IMR-90 (cell line): ENCODE measurements around the gene ST7. TPM values are rescaled to one million over a fixed set of nuclear protein-coding genes. Genes with fewer than 3 reads are reported as not detected.

Experiments used
- ATAC-seq: fragments of 200-7000 bp; cut with Tn5 transposase; 2 replicates; pipeline ENCODE4 v1.9.1; 2020; ENCODE audit warnings: low read depth, mild to moderate bottlenecking, moderate library complexity
- BruUV-seq: library from RNA; stranded (reverse); fragments of 400-500 nt; replicated peaks from 2 replicates; lab custom pipeline; 2021; lab: Mats Ljungman, UMichigan
- CTCF ChIA-PET: fragments of 300-600 bp; formaldehyde crosslinking; extraction: SDS; loops from one replicate; lab custom pipeline; 2021; ENCODE audit warnings: antibody characterized with exemption; lab: Yijun Ruan, JAX
- POLR2A ChIA-PET: fragments of 300-600 bp; sonication (Branson Sonifier 250); formaldehyde crosslinking; loops from one replicate; lab custom pipeline; 2022; ENCODE audit warnings: antibody characterized with exemption; ENCODE audit not compliant: unreplicated experiment; lab: Charles Lee
- DNase-seq: peaks from one replicate; pipeline ENCODE4 v3.0.0; 2013
- H2AFZ ChIP-seq: replicated peaks from 2 replicates; pipeline ENCODE3; 2013; ENCODE audit warnings: low read length, mild to moderate bottlenecking; ENCODE audit not compliant: poor library complexity
- H2AK5ac ChIP-seq: 2 replicates; pipeline ENCODE4 v1.6.1; 2013; ENCODE audit warnings: low read depth, low read length, inconsistent platforms
- H2AK9ac ChIP-seq: replicated peaks from 2 replicates; pipeline ENCODE3; 2013; ENCODE audit warnings: mild to moderate bottlenecking, low read depth, low read length, moderate library complexity; ENCODE audit not compliant: poor library complexity
- H2BK120ac ChIP-seq: 2 replicates; pipeline ENCODE4 v1.6.1; 2013; ENCODE audit warnings: low read depth, low read length, inconsistent platforms
- H2BK15ac ChIP-seq: 3 replicates; pipeline ENCODE4 v1.6.1; 2013; ENCODE audit warnings: low read depth, low read length, inconsistent platforms
- H2BK20ac ChIP-seq: 2 replicates; pipeline ENCODE4 v1.6.1; 2013; ENCODE audit warnings: low read depth, mild to moderate bottlenecking, inconsistent platforms, low read length, moderate library complexity
- H2BK5ac ChIP-seq: 2 replicates; pipeline ENCODE4 v1.6.1; 2013; ENCODE audit warnings: mild to moderate bottlenecking, low read depth, low read length, inconsistent platforms; ENCODE audit not compliant: poor library complexity, severe bottlenecking
- H3K14ac ChIP-seq: replicated peaks from 2 replicates; pipeline ENCODE4 v1.6.1; 2013; ENCODE audit warnings: low read depth, low read length, inconsistent platforms
- H3K18ac ChIP-seq: 2 replicates; pipeline ENCODE4 v1.6.1; 2013; ENCODE audit warnings: low read depth, low read length, control low read depth
- H3K23ac ChIP-seq: 2 replicates; pipeline ENCODE4 v1.6.1; 2013; ENCODE audit warnings: low read depth, low read length, inconsistent platforms
- H3K27ac ChIP-seq: 2 replicates; pipeline ENCODE4 v1.5.1; 2013; ENCODE audit warnings: mild to moderate bottlenecking, control low read depth, low read length; ENCODE audit not compliant: insufficient read depth
- H3K27me3 ChIP-seq: 2 replicates; pipeline ENCODE4 v1.6.1; 2013; ENCODE audit warnings: low read length; ENCODE audit not compliant: control insufficient read depth, insufficient read depth
- H3K36me3 ChIP-seq: 2 replicates; pipeline ENCODE4 v1.6.1; 2013; ENCODE audit warnings: low read length, mixed read lengths; ENCODE audit not compliant: control insufficient read depth, insufficient read depth
- H3K4ac ChIP-seq: 2 replicates; pipeline ENCODE4 v1.6.1; 2013; ENCODE audit warnings: low read depth, low read length, inconsistent platforms
- H3K4me1 ChIP-seq: 2 replicates; pipeline ENCODE4 v1.6.1; 2013; ENCODE audit warnings: low read length, mixed read lengths; ENCODE audit not compliant: control insufficient read depth, insufficient read depth
- H3K4me2 ChIP-seq: 2 replicates; pipeline ENCODE4 v1.6.1; 2013; ENCODE audit warnings: low read depth, mild to moderate bottlenecking, control low read depth, low read length, moderate library complexity
- H3K4me3 ChIP-seq: 2 replicates; pipeline ENCODE4 v1.5.1; 2013; ENCODE audit warnings: low read depth, mild to moderate bottlenecking, control low read depth, low read length, moderate library complexity; ENCODE audit not compliant: insufficient read depth
- H3K56ac ChIP-seq: 2 replicates; pipeline ENCODE4 v1.6.1; 2013; ENCODE audit warnings: low read length, inconsistent platforms; ENCODE audit not compliant: insufficient read depth; ENCODE audit errors: extremely low read depth
- H3K79me1 ChIP-seq, 2 experiments: 2 replicates each; pipeline ENCODE4 v1.6.1; 2013; ENCODE audit warnings: low read length in 2 of 2, inconsistent platforms in 1 of 2, low read depth in 1 of 2
- H3K9ac ChIP-seq: 2 replicates; pipeline ENCODE4 v1.6.1; 2013; ENCODE audit warnings: low read depth, low read length, control low read depth
- H3K9me1 ChIP-seq: 2 replicates; pipeline ENCODE4 v1.6.1; 2013; ENCODE audit warnings: low read length, inconsistent platforms; ENCODE audit not compliant: insufficient read depth
- H3K9me3 ChIP-seq: 2 replicates; pipeline ENCODE4 v1.6.1; 2013; ENCODE audit warnings: low read length; ENCODE audit not compliant: control insufficient read depth, insufficient read depth
- H4K20me1 ChIP-seq: 2 replicates; pipeline ENCODE4 v1.6.1; 2013; ENCODE audit warnings: low read length, inconsistent platforms; ENCODE audit not compliant: insufficient read depth
- H4K5ac ChIP-seq: 2 replicates; pipeline ENCODE4 v1.6.1; 2013; ENCODE audit warnings: mild to moderate bottlenecking, low read depth, low read length, control low read depth
- H4K8ac ChIP-seq, 2 experiments: 2 replicates each; pipeline ENCODE4 v1.6.1; 2013; ENCODE audit warnings: low read depth in 2 of 2, low read length in 2 of 2, control low read depth in 1 of 2, inconsistent platforms in 1 of 2
- H4K91ac ChIP-seq: 2 replicates; pipeline ENCODE4 v1.6.1; 2013; ENCODE audit warnings: low read depth, low read length, inconsistent platforms; ENCODE audit not compliant: insufficient read depth
- POLR2A ChIP-seq: IDR thresholded peaks from 2 replicates; pipeline ENCODE4 v1.6.1; 2012; ENCODE audit warnings: mild to moderate bottlenecking, low read depth, low read length
- WGBS, 2 experiments: methylation state at CpG; one replicate each; pipeline versions ENCODE4 v1.1.5 to v1.1.7; 2013; ENCODE audit warnings: missing lambda C conversion rate in 2 of 2; ENCODE audit not compliant: insufficient read length in 1 of 2; ENCODE audit errors: extremely low coverage in 2 of 2; 5-methylcytosine and 5-hydroxymethylcytosine counted together
- dilution Hi-C: fragments of 300-500 bp; cut with HindIII; formaldehyde crosslinking; loops from one replicate; pipeline ENCODE4 v1.14.3; 2018; ENCODE audit warnings: low sequenced_read_pairs; ENCODE audit not compliant: unreplicated experiment
- in situ Hi-C: fragments of 300-500 bp; cut with MboI; formaldehyde crosslinking; loops from 3 replicates; pipeline ENCODE4 v1.14.3; 2019; ENCODE audit warnings: low sequenced_read_pairs, inconsistent platforms, mixed read lengths
- intact Hi-C: fragments of 100-400 bp; cut with micrococcal nuclease; formaldehyde crosslinking; loops from 2 replicates; pipeline ENCODE4 v1.10.0; 2022
- polyA plus RNA-seq, 3 experiments: library from polyadenylated mRNA; depleted of rRNA; stranded (reverse); fragments of >200 nt; gene quantifications; 2 replicates each; pipeline ENCODE4 v1.2.3, GENCODE V29; 2012; ENCODE audit warnings: low replicate concordance in 1 of 3
- total RNA-seq: library from RNA; depleted of rRNA; stranded (reverse); fragments of >200 nt; gene quantifications from 2 replicates; pipeline ENCODE4 v1.2.3, GENCODE V29; 2012

The ST7 gene
- total and polyA plus RNA-seq, 2 of the 4 experiments (the other 2 are of a cell fraction): 18.6 to 26.0 TPM

- Histone ChIP-seq H2AK5ac (0 out of 2 replicates have a peak overlapping the region, but pooled peaks have one; percentile 5), H2BK20ac (no peak overlapping the region), H3K4me1 (peaks cover 9% of the 10 kb centered on the region), H3K4me2 (no peak overlapping the region), H3K9ac (no peak overlapping the region), H3K79me1 (no peaks in the 10 kb centered on the region), H3K14ac (no peak overlapping the region), H3K56ac (no peak overlapping the region), H2BK5ac (no peak overlapping the region), H3K27me3 (no peaks in the 10 kb centered on the region), H4K8ac (no peak overlapping the region), H4K91ac (no peak overlapping the region), H3K9me3 (no peaks in the 10 kb centered on the region), H2BK120ac (no peak overlapping the region), H3K9me1 (peaks cover 6% of the 10 kb centered on the region; the same call in 1 of the 2 replicates), H2BK15ac (no peak overlapping the region), H3K18ac (no peak overlapping the region), H3K23ac (no peak overlapping the region), H4K5ac (no peak overlapping the region), H2AK9ac (peak overlapping the region; percentile 39), H4K20me1 (no peaks in the 10 kb centered on the region), H3K36me3 (peaks cover 7% of the 10 kb centered on the region; the same call in 1 of the 2 replicates), H3K4me3 (no peak overlapping the region), H2AFZ (no peak overlapping the region), H3K4ac (peak overlapping the region; percentile 21; the same call in 1 of the 2 replicates), H3K27ac (no peak overlapping the region)
- in situ Hi-C loops: no loop called here
- intact Hi-C loops: no loop called here
- POLR2A ChIA-PET: interaction anchor here (0.7 kb wide), 1 partner anchor 376 kb away, joined by 4 read pairs; no protein-coding TSS in a partner anchor
- WGBS, 2 experiments: 100% methylated on average over 3 of the region's 9 CpGs; no CpG with 5 or more reads in 1 of the 2 experiments
- DNase-seq (no peak), ATAC-seq (no peak)
- CTCF ChIA-PET: interaction anchor here (0.7 kb wide), 1 partner anchor 103 kb away, joined by 3 read pairs; no protein-coding TSS in a partner anchor
- no TSS peak for BruUV-seq
- TF ChIP-seq POLR2A: no peak
- dilution Hi-C loops: no loop called here
Observed at GRCh38 chr7:117190746-117191435, 237.6 kb downstream of the ST7 start.
